OCI-LY3 (cell line): ENCODE data around the gene HPS5.

Experiments
- EZH2phosphoT487 ChIP-seq: fragments of 200-600 bp; shearing (Covaris generic); IDR thresholded peaks from 2 replicates; pipeline ENCODE4 v1.6.1; 2018; ENCODE audit warnings: antibody characterized with exemption, mixed run types, low read depth
- TF ChIP-seq, protein P1 (sequence below): fragments of 200-600, 300-600 bp; sonication (generic); IDR thresholded peaks from 2 replicates; pipeline ENCODE4 v1.5.1; 2014; ENCODE audit warnings: antibody characterized with exemption, low read length, low read depth

DNA sequence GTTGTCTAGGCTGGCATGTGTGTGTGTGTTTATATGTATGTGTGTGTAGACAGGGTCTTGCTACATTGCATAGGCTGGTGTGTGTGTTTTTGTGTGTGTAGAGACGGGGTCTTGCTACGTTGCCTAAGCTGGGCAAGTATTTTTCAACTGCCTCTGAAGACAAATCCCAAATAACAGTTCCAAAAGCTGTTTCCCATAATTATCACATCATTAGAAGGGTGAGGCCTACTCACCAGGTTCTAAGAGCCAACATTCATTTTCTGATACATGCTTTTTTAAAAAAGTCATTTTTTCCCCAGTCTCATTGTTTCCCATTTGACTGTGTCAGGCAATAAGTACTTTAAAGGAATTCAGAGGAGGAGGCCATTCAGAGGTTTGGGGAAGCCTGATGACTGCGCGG, 33.0 kb downstream of the HPS5 start:
- TF ChIP-seq, protein P1, sequence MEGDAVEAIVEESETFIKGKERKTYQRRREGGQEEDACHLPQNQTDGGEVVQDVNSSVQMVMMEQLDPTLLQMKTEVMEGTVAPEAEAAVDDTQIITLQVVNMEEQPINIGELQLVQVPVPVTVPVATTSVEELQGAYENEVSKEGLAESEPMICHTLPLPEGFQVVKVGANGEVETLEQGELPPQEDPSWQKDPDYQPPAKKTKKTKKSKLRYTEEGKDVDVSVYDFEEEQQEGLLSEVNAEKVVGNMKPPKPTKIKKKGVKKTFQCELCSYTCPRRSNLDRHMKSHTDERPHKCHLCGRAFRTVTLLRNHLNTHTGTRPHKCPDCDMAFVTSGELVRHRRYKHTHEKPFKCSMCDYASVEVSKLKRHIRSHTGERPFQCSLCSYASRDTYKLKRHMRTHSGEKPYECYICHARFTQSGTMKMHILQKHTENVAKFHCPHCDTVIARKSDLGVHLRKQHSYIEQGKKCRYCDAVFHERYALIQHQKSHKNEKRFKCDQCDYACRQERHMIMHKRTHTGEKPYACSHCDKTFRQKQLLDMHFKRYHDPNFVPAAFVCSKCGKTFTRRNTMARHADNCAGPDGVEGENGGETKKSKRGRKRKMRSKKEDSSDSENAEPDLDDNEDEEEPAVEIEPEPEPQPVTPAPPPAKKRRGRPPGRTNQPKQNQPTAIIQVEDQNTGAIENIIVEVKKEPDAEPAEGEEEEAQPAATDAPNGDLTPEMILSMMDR: no peak
- TF ChIP-seq EZH2phosphoT487: no peak
